ENCODE data around the gene ARHGAP11A.

DNA sequence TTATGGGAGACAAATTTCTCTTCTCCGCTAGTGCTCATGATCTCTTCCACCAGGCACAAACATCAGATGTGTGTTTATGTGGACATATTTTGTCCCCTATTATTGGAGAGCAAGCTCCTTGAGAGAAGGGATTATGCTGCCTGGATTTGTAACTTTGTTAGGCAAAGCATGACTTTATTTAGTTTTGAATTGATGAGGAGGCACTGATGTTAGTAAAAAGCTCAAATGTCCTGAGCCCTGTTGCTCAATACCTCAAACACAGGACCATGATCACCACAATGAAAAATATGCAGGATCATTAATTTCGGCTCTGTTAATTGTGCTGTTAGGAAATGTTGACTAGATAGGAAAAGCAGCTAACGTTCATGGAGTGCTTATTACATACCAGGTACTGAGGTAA, 55.3 kb downstream of the ARHGAP11A start:
- TF ChIP-seq, protein P1, sequence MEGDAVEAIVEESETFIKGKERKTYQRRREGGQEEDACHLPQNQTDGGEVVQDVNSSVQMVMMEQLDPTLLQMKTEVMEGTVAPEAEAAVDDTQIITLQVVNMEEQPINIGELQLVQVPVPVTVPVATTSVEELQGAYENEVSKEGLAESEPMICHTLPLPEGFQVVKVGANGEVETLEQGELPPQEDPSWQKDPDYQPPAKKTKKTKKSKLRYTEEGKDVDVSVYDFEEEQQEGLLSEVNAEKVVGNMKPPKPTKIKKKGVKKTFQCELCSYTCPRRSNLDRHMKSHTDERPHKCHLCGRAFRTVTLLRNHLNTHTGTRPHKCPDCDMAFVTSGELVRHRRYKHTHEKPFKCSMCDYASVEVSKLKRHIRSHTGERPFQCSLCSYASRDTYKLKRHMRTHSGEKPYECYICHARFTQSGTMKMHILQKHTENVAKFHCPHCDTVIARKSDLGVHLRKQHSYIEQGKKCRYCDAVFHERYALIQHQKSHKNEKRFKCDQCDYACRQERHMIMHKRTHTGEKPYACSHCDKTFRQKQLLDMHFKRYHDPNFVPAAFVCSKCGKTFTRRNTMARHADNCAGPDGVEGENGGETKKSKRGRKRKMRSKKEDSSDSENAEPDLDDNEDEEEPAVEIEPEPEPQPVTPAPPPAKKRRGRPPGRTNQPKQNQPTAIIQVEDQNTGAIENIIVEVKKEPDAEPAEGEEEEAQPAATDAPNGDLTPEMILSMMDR (IDR thresholded peaks at IDR 0.05; ENCODE audit: borderline replicate concordance, extremely low read depth, low read length, poor library complexity, severe bottlenecking) = no peak
- no peak for TF ChIP-seq EZH2 (IDR thresholded peaks at IDR 0.05; ENCODE audit: borderline replicate concordance, low read depth, low read length, severe bottlenecking)

All from DND-41 (cell line).